H1 (cell line): ENCODE results near the gene LTBP1. TPM values are rescaled to one million over a fixed set of nuclear protein-coding genes. Genes with fewer than 3 reads are reported as not detected.

ENCODE experiments used
- CTCF ChIP-seq, 3 experiments: IDR thresholded peaks; 1 replicate in 2 of 3; 2 replicates in 1 of 3; pipeline versions ENCODE4 v1.5.1 to v1.6.1; 2011; ENCODE audit warnings: low read length in 3 of 3, mild to moderate bottlenecking in 3 of 3, inconsistent platforms in 2 of 3, low read depth in 1 of 3, moderate library complexity in 1 of 3; ENCODE audit not compliant: insufficient read depth in 1 of 3; ENCODE audit errors: control extremely low read depth in 1 of 3
- RBBP5 ChIP-seq: IDR thresholded peaks from 2 replicates; pipeline ENCODE4 v1.7.1; 2012; ENCODE audit warnings: low read depth, mild to moderate bottlenecking, inconsistent platforms, low read length, moderate library complexity, borderline replicate concordance
- TBP ChIP-seq: IDR thresholded peaks from 2 replicates; pipeline ENCODE4 v1.6.1; 2011; ENCODE audit warnings: low read depth, low read length, improper control_type of control experiment
- polyA plus RNA-seq, 7 experiments: library from polyadenylated mRNA; depleted of rRNA in 3 of 7; stranded (reverse) in 5 of 7; unstranded in 2 of 7; fragments of >200 nt in 5 of 7; fragments of 200-250 nt in 2 of 7; gene quantifications; 1 replicate in 5 of 7; 2 replicates in 1 of 7; 4 replicates in 1 of 7; pipeline versions ENCODE4 v1.2.1 to v1.2.3, GENCODE V29; 2011 to 2013; ENCODE audit warnings: missing spikeins in 2 of 7, mixed read lengths in 2 of 7
- total RNA-seq: library from RNA; stranded (reverse); fragmentation: NEBNext Ultra II Directional; extraction: Animal tissue kit (Norgen Biotek cat#: 25700); gene quantifications from 2 replicates; pipeline ENCODE4 v1.2.1, GENCODE V29; 2021

The LTBP1 gene
- total and polyA plus RNA-seq, 2 of the 8 experiments (the other 6 are each of a cell fraction or from before 2014, with no cell fraction given): 15.4 to 24.7 TPM

GRCh38 chr2:33160191-33160590, 213.4 kb downstream of the LTBP1 start (continued):
- TF ChIP-seq CTCF (IDR thresholded peaks at IDR 0.05; ENCODE audit: control extremely low read depth in 1 of 3, insufficient read depth in 1 of 3, low read depth in 1 of 3, low read length in 3 of 3) (no peak), RBBP5 (no peak), TBP (no peak)
